VCaP (cell line): ENCODE results near the gene AQP7.

Experiments used
- H3K27ac ChIP-seq: fragments of 450-650 bp; 2 replicates; pipeline ENCODE4 v1.5.1; 2017
- CTCF ChIP-seq: fragments of 450-650 bp; conservative IDR thresholded peaks from 2 replicates; pipeline ENCODE4 v1.5.1; 2017; ENCODE audit warnings: mild to moderate bottlenecking, moderate library complexity

The AQP7 gene

GRCh38 chr9:33437898-33438297 lies 35.5 kb upstream of the AQP7 start:
- no peak overlapping the region for H3K27ac ChIP-seq
- TF ChIP-seq CTCF, result no peak

- no peak overlapping the region for H3K27ac ChIP-seq
- no peak for TF ChIP-seq CTCF
Measured at GRCh38 chr9:33437205-33437604, 34.8 kb upstream of the AQP7 start.

GRCh38 chr9:33436445-33436844 lies 34.1 kb upstream of the AQP7 start:
- no peak overlapping the region for H3K27ac ChIP-seq
- TF ChIP-seq CTCF, result no peak

- no peak for TF ChIP-seq CTCF
- no peak overlapping the region for H3K27ac ChIP-seq
Measured at GRCh38 chr9:33435821-33436277, 33.5 kb upstream of the AQP7 start.

GRCh38 chr9:33434317-33435105 lies 32.1 kb upstream of the AQP7 start:
- no peak for TF ChIP-seq CTCF
- H3K27ac ChIP-seq, result no peak overlapping the region

GRCh38 chr9:33433871-33434270 lies 31.5 kb upstream of the AQP7 start:
- no peak overlapping the region for H3K27ac ChIP-seq
- TF ChIP-seq CTCF, result no peak

- H3K27ac ChIP-seq, result peak overlapping the region; percentile 28; the same call in 1 of the 2 replicates
- TF ChIP-seq CTCF, result no peak
Measured at GRCh38 chr9:33431420-33431819, 29.1 kb upstream of the AQP7 start.
